Gastrocnemius medialis (tissue), 4 donors: ENCODE data around the gene INAVA.

ENCODE experiments used
- CTCF ChIP-seq, 5 experiments: fragments of 450-650 bp in 3 of 5; fragments of 200-600 bp in 2 of 5; sonication (generic) in 2 of 5; IDR thresholded peaks in 4 of 5; conservative IDR thresholded peaks in 1 of 5; 1 replicate in 4 of 5; 2 replicates in 1 of 5; pipeline ENCODE4 v1.5.1; 2016 to 2019; ENCODE audit warnings: antibody characterized with exemption in 5 of 5, mild to moderate bottlenecking in 3 of 5, moderate library complexity in 3 of 5
- POLR2A ChIP-seq, 2 donors: fragments of 450-650 bp; IDR thresholded peaks; one replicate each; pipeline ENCODE4 v1.6.1; 2017; ENCODE audit warnings: antibody characterized with exemption in 2 of 2, mild to moderate bottlenecking in 2 of 2, moderate library complexity in 2 of 2

DNA sequence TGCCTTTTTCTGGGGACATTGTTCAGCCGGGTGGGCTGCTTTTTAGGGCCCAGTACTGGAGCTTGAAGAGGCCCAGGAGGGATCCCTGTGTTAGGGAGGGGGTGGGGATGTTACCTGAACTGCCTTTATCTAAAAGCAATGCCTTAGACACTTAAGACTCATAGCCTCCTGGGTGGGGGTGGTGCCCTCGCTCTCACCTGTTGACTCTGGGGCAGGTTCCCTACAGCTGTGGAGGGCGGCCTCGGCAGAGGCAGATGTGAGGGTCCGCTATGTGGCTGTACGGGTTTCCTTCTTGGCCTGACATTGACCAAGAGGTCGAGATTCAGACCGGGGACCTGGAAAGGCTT, 716 bp downstream of the INAVA start:
- TF ChIP-seq CTCF (IDR thresholded peaks at IDR 0.05 in 4 of 5, conservative IDR thresholded peaks at IDR 0.05 in 1 of 5): no peak
- no peak for TF ChIP-seq POLR2A (IDR thresholded peaks at IDR 0.05)
